ENCODE measurements around the gene NDUFB6. TPM values are rescaled to one million over a fixed set of nuclear protein-coding genes. Genes with fewer than 3 reads are reported as not detected.
"Not testable (repeated sequence)": the region's sequence is repeated elsewhere in the genome, so short reads cannot be mapped to it uniquely, and the experiment has no call there.

Gene NDUFB6
- total and polyA plus RNA-seq, 11 donors, result 74.6 to 209 (median 125) TPM

- ATAC-seq, result no peak
- intact Hi-C loops (cut with DNase I), result no loop called here
- 70 to 73% (median 71%) methylated on average over 12 of the region's 12 CpGs for WGBS, 4 donors
Measured at GRCh38 chr9:32603914-32604852, 31.2 kb upstream of the NDUFB6 start.

GRCh38 chr9:32599021-32599420 lies 26.1 kb upstream of the NDUFB6 start:
- H3K27ac ChIP-seq; H3K36me3 ChIP-seq; ATAC-seq; DNase-seq; H3K4me1 ChIP-seq; intact Hi-C loops (cut with DNase I); H3K27me3 ChIP-seq; H3K4me3 ChIP-seq; H3K9me3 ChIP-seq: not testable (repeated sequence)
- WGBS, 4 donors, result 57 to 71% (median 66%) methylated on average over 3 of the region's 3 CpGs

More at GRCh38 chr9:32603914-32604852, 31.2 kb upstream of the NDUFB6 start:
- no peak for TF ChIP-seq POLR2A (IDR thresholded peaks at IDR 0.05)
- TF ChIP-seq CTCF (IDR thresholded peaks at IDR 0.05), result no peak
- Histone ChIP-seq H3K4me3 (no peak overlapping the region), H3K9me3 (peaks cover 0 to 7% (median 0%) of the 10 kb centered on the region in 12 donors), H3K27me3 (peaks cover 0 to 6% (median 0%) of the 10 kb centered on the region in 9 donors), H3K4me1 (peaks cover 0 to 8% (median 0%) of the 10 kb centered on the region in 12 donors), H3K27ac (no peak overlapping the region), H3K36me3 (no peaks in the 10 kb centered on the region)
- no peak for DNase-seq

GRCh38 chr9:32596936-32597335 lies 24.0 kb upstream of the NDUFB6 start:
- Histone ChIP-seq H3K36me3 (no peaks in the 10 kb centered on the region), H3K27ac (no peak overlapping the region), H3K4me1 (peaks cover 0 to 6% (median 0%) of the 10 kb centered on the region in 12 donors), H3K4me3 (no peak overlapping the region), H3K27me3 (no peaks in the 10 kb centered on the region), H3K9me3 (peaks cover 0 to 3% (median 0%) of the 10 kb centered on the region in 12 donors)
- DNase-seq, result no peak
- ATAC-seq, result no peak
- intact Hi-C loops (cut with DNase I), result no loop called here
- TF ChIP-seq POLR2A (IDR thresholded peaks at IDR 0.05) (no peak), CTCF (IDR thresholded peaks at IDR 0.05) (no peak)

GRCh38 chr9:32596096-32596865 lies 23.3 kb upstream of the NDUFB6 start:
- intact Hi-C loops (cut with DNase I), result no loop called here
- WGBS, 4 donors, result 68 to 71% (median 69%) methylated on average over 4 of the region's 4 CpGs
- no peak overlapping the region for H3K27ac ChIP-seq
- TF ChIP-seq CTCF (IDR thresholded peaks at IDR 0.05), result no peak
- no peak for TF ChIP-seq POLR2A (IDR thresholded peaks at IDR 0.05)
- no peak for ATAC-seq
- no peaks in the 10 kb centered on the region for H3K36me3 ChIP-seq
- no peak overlapping the region for H3K4me3 ChIP-seq
- no peaks in the 10 kb centered on the region for H3K27me3 ChIP-seq
- no peak for DNase-seq
- H3K9me3 ChIP-seq, result peaks cover 0 to 3% (median 0%) of the 10 kb centered on the region in 12 donors
- peaks cover 0 to 6% (median 0%) of the 10 kb centered on the region in 12 donors for H3K4me1 ChIP-seq
